ENCODE results near the gene ERBB3.
"Not testable (repeated sequence)": the region's sequence is repeated elsewhere in the genome, so short reads cannot be mapped to it uniquely, and the experiment has no call there.

ERBB3 gene

DNA sequence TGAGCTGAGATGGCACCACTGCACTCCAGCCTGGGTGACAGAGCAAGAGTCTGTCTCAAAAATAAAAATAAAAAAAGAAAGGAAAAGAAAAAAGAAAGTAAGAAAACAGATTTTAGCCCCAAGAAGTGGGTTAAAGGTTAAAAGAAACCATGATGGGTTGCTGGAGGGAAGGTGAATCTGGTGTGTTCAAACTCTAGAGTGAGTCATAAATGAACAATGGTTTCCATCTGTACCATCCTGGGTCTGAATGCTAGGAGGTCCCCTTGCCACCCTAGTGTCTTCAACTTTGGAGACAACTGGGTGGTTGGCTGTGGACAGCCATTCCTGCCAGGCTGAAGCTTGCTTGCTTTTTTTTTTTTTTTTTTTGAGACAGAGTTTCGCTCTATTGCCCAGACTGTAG, 39.8 kb upstream of the ERBB3 start:
- DNase-seq (ENCODE audit: low read depth, low spot score) = no peak
- TF ChIP-seq, protein P1, sequence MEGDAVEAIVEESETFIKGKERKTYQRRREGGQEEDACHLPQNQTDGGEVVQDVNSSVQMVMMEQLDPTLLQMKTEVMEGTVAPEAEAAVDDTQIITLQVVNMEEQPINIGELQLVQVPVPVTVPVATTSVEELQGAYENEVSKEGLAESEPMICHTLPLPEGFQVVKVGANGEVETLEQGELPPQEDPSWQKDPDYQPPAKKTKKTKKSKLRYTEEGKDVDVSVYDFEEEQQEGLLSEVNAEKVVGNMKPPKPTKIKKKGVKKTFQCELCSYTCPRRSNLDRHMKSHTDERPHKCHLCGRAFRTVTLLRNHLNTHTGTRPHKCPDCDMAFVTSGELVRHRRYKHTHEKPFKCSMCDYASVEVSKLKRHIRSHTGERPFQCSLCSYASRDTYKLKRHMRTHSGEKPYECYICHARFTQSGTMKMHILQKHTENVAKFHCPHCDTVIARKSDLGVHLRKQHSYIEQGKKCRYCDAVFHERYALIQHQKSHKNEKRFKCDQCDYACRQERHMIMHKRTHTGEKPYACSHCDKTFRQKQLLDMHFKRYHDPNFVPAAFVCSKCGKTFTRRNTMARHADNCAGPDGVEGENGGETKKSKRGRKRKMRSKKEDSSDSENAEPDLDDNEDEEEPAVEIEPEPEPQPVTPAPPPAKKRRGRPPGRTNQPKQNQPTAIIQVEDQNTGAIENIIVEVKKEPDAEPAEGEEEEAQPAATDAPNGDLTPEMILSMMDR (IDR thresholded peaks at IDR 0.05; ENCODE audit: insufficient read depth, low read length, missing control alignments) = no peak
- POLR2A ChIA-PET = interaction anchor here (0.7 to 1.1 kb wide), 2 partner anchors 11 to 297 kb away, joined by 3 read pairs; no protein-coding TSS in a partner anchor
- CTCF ChIA-PET = interaction anchor here (0.7 to 4.6 kb wide), 12 partner anchors 8 to 302 kb away, joined by 3 to 69 read pairs (median 4); partner anchors contain the start of genes GDF11 and SUOX
- H3K4me3 ChIP-seq (ENCODE audit: low read depth, low read length) = no peak overlapping the region

DNA sequence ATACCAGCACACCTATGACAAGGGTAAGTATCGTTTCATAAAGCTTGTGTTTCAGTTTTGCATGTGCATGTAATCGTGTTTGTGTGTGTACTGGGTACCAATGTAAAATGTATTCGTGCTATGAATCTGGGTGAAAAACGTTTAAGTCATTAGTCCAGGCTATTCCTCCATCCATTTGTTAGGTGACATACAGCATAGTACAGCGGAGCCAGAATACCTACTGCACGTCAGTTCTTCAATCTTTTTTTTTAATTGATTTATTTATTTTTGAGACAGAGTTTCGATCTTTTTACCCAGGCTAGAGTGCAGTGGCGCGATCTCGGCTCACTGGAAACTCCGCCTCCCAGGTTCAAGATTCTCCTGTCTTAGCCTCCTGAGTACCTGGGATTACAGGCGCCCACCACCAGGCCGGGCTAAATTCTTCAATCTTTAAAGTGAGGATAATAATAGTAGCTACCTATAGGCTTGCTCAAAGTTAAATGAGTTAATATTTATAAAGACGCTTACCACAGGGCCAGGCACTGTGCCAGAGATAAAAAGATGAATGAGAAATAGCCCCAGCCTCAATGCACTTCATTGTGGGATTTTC, 38.9 kb upstream of the ERBB3 start:
- CTCF ChIA-PET = interaction anchor here (0.7 to 4.6 kb wide), 18 partner anchors 9 to 303 kb away, joined by 3 to 69 read pairs (median 4); partner anchors contain the start of genes GDF11, PA2G4 and SUOX
- H3K4me3 ChIP-seq (ENCODE audit: low read depth, low read length) = peak overlapping the region; percentile 50
- TF ChIP-seq, protein P1 (IDR thresholded peaks at IDR 0.05; ENCODE audit: insufficient read depth, low read length, missing control alignments) = no peak
- DNase-seq (ENCODE audit: low read depth, low spot score) = no peak
- POLR2A ChIA-PET = interaction anchor here (0.7 to 1.1 kb wide), 3 partner anchors 12 to 298 kb away, joined by 3 read pairs; no protein-coding TSS in a partner anchor

DNA sequence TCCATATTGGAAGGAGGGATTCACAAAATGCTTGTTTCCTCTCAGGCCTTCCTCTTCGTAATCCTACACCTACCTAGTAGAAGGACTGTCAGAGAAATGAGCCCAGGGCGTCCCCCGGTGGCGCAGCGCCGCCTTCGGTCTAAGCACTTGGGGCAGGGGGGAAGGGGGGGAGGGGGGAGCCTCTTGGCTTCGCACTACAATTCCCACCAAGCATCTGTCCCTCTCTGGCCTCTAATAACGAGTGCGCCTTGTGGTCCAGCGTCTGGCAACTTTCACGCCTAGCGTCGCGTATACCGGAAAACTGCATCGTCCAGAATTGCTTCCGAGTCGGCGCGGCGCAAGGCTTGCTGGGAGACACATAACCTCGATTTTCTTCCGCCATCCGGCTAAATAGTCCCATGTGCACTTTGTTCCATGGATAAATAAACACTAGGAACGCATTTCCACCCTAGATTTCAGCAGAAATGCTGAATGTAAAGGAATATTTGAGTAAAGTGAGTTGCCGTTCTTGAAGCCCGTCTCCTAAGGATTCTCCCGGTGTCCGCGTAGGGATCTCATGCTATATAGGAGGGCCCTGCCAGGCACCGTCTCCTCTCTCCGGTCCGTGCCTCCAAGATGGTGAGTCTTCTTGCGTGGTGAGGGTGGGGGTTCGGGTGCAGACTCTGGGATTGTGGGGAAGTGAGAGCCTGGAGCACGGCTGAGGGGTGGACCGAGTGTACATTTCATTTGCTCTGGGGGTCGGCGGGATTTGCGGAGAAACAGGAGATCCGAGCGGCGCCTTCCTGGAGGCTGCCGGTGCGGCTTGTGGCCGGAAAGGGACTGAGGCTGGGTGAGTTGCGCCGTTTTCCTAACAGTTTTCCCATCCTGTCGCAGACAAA, 38.2 kb upstream of the ERBB3 start, which contains the start of gene RPS26:
Gene RPS26, plus strand, starts transcription at position 367 of the 878 bp plus-strand sequence. Its CDS starts 249 bp downstream, at position 616.
- TF ChIP-seq, protein P1 (IDR thresholded peaks at IDR 0.05; ENCODE audit: insufficient read depth, low read length, missing control alignments) = peak; percentile 64
- ChIA-PET CTCF (interaction anchor here (1.0 to 4.6 kb wide), 10 partner anchors 10 to 304 kb away, joined by 3 to 69 read pairs (median 6); partner anchors contain the start of gene SUOX), POLR2A (interaction anchor here (1.0 kb wide), 1 partner anchor 13 kb away, joined by 3 read pairs; no protein-coding TSS in a partner anchor)
- peak; percentile 96 for DNase-seq (ENCODE audit: low read depth, low spot score)
- peak within 1 kb of the TSS; percentile 95 for H3K4me3 ChIP-seq (ENCODE audit: low read depth, low read length)

DNA sequence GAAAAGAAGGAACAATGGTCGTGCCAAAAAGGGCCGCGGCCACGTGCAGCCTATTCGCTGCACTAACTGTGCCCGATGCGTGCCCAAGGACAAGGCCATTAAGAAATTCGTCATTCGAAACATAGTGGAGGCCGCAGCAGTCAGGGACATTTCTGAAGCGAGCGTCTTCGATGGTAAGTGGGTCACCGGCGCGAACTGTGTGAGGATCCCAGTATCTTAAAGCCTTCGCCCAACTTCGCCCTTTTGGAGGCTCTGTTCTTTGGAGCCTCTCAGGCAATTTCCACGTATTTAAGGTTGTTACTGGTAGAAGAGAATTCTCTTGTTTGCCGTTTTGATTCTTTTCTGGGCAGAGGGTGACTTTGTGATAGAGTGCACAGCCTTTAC, 37.5 kb upstream of the ERBB3 start:
- CTCF ChIA-PET; POLR2A ChIA-PET; DNase-seq (ENCODE audit: low read depth, low spot score): not testable (repeated sequence)
- H3K4me3 ChIP-seq (ENCODE audit: low read depth, low read length) = peak overlapping the region; percentile 95

DNA sequence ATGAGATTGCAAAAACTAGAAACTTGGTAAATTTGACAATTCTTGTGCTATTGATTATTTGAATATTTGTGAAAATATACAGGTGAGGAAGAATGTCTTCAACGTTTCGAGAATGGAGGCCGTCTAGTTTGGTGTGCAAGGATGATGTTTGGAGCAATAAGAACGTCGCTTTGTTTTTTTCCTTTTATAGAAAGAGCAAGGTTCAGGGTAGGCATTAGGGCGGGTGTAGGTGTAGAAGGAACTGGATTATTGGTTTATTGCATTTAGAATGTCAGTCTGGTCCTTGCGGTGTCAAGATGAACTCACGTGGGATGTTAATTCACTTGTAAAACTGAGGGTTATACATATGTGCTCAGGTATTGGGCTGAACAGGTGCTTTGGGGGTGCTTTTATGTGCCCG, 37.1 kb upstream of the ERBB3 start:
- ChIA-PET CTCF (no interaction called here), POLR2A (no interaction called here)
- DNase-seq (ENCODE audit: low read depth, low spot score) = no peak
- TF ChIP-seq, protein P1 (IDR thresholded peaks at IDR 0.05; ENCODE audit: insufficient read depth, low read length, missing control alignments) = no peak
- H3K4me3 ChIP-seq (ENCODE audit: low read depth, low read length) = peak overlapping the region; percentile 95

DNA sequence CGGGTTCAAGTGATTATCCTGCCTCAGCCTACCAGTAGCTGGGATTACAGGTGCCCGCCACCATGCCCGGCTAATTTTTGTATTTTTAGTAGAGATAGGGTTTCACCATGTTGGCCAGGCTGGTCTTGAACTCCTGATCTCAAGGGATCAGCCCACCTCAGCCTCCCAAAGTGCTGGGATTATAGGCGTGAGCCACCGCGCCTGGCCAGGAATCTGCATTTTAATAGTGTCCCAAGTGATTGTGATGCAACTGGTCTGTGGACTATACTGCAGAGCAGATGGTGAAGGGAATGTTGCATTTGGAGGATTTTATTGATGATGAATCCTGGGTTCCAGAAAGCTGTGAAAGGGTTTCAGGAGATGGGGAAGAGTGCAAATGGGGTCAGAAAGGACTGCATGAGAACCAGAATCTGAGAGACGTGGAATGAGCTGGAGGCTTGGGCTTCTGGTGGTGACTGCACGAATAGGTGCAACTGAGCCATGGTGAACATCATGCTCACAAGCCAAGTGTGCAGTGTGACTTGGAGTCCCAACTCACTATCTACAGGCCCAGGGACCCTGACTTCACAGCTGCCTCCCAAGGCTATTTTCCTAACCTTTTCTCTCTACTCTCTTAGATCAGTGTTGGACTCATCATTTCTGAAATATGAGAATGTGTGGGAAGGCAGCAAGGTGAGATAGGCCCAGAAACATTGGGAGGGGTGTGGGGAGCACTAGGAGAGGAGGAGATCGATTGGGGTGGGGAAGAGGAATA, 33.8 kb upstream of the ERBB3 start:
- no peak for DNase-seq (ENCODE audit: low read depth, low spot score)
- TF ChIP-seq, protein P1 (IDR thresholded peaks at IDR 0.05; ENCODE audit: insufficient read depth, low read length, missing control alignments) = no peak
- POLR2A ChIA-PET = interaction anchor here (0.6 to 2.5 kb wide), 5 partner anchors 58 to 253 kb away, joined by 3 to 11 read pairs (median 4); partner anchors contain the start of genes PA2G4, RPL41 and ZC3H10
- H3K4me3 ChIP-seq (ENCODE audit: low read depth, low read length) = no peak overlapping the region
- CTCF ChIA-PET = interaction anchor here (0.7 to 6.3 kb wide), 16 partner anchors 11 to 308 kb away, joined by 3 to 51 read pairs (median 5); partner anchors contain the start of genes PA2G4, RPL41, SMARCC2 and SUOX
